HG02943 (cell line): ENCODE results near the gene FAM184A.

Source experiments
- ATAC-seq: cut with Tn5 transposase; IDR thresholded peaks from one replicate; pipeline ENCODE4 v1.9.1; 2021; ENCODE audit warnings: mild to moderate bottlenecking, low read depth, moderate library complexity; ENCODE audit not compliant: unreplicated experiment

Gene FAM184A

DNA sequence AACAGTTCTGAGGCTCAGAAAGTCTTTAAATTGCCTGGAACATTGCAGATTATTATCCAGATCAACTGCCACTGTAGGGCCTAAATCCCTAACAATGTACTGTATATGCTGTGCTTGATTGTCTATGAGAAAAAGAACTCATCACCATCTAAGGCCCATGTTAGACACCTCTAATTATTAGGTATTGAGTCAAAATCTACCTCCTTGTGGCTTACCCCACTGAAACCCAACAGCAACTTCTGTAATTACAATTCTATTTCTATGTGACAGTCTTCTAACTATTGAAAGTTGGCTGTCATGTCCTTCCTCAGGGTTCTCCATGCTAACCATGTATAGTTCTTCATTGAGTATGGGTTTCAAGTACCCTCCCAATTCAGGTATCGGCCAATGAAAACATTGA, 157.4 kb downstream of the FAM184A start:
- ATAC-seq = no peak

DNA sequence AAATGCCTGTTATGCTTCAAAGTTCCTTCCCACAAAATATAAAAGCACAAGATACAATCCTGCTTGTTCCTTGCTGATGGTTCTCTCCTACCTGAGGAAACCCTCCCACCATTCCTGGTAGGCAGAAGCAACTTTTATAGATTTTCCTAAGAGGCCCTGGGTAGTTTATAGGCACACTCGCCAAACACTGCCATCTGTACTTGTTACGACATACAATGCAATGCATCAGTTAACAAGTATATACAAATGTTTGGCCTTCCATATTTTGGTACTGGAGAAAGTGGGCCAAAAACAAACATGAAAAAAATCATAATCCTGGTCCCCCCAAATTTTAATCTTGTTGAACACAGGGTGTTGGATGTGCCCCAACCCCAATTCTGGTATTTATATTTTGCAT, 160.1 kb downstream of the FAM184A start:
- no peak for ATAC-seq

DNA sequence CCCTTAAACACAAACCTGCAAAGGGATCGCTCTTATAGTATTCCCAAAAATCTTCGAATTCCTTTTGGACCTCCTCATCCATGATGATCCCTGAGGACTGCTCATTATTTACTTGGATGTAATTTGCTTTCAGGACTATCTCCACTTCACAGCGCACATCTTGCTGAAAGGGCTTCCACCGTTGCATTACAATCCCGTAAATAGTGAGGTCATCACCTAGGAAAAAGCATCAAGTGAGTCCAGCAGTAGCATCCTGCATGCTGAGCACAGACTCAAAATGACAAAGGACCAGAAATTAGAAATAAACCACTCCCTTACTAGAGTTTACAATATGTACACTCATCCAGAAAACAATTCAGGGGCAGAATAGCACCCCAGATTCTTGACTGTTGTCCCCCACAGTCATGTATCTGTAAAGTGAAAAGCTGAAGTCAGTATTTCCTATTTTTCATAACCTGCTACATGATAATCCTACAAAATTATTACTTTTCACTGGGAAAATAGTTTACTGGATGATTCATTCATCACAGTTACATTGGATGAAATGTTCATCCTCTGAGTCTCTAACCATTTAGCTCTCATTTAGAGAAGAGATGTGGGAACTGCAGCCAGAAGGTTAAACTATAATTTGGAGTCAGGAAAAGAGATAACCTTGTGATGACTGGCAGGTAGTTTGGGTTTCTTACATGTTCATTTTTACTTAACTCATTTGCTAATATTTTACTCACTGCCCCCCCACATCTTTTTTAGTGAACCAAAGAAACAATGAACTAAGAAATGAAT, 160.7 kb downstream of the FAM184A start:
- no peak for ATAC-seq

DNA sequence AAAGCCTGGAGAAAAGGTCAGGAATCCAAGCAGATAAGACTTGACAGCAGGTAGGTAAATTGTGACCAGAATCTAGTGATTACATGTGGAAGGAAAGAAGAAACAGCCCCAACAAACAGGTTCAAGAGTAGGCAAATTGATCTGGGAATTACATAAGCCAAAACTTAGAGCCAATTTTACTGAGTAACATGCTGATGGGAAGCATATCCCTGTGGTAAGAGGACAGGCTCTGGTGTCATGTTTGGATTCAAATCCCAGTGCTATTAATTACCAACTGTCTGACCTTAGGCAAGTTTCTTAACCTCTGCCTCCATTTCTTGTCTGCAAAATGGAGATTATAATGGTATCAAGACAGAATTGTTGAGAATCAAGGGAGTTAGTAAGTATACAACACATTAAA, 163.9 kb downstream of the FAM184A start:
- no peak for ATAC-seq

DNA sequence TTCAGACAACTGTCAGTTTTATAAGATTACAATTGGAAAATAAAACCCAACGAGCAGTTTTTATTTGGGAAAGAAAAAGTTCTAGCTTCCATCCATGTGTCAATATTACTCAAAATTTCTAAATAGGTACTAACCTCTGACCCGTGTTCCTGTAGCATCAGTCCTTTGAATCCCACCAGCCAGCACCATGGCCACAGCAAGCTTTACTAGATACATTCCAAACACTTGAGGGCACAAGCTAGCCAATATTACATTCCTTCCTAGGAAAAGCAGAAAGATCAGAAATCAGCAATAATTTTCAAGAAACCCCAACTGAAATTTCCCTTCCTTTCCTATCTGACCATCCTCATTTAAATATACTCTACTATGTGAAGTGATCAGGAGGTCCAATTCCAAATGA, 165.3 kb downstream of the FAM184A start:
- ATAC-seq = no peak

DNA sequence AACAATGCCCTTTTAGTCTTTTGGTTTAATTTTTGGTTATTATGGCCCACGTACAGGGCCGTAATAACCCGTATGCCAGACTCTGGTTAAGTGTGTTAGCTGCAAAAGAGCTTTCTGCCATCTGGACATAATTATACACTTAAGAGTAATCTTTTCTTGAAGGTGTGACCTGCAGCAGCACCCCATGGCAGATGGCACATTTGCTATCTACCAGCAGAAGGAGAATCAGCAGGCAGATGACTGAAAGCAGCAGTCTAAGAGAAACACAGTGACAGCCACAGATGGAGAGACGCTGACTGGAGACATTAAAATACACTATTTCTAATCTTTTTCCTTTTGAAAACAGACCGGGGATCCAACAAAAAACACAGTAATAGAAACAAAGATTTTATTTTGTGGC, 165.8 kb downstream of the FAM184A start:
- ATAC-seq = no peak
